Testis (tissue), 2 donors: ENCODE results near the gene SMG1.

Source experiments
- POLR2A ChIP-seq: fragments of 450-650 bp; IDR thresholded peaks from one replicate; pipeline ENCODE4 v1.6.1; 2017; ENCODE audit warnings: antibody characterized with exemption, mild to moderate bottlenecking, moderate library complexity
- TF ChIP-seq, protein P1 (sequence below), 3 experiments: fragments of 450-650 bp in 2 of 3; fragments of 200-600 bp in 1 of 3; sonication (generic) in 1 of 3; IDR thresholded peaks; one replicate each; pipeline ENCODE4 v1.5.1; 2016 to 2019; ENCODE audit warnings: antibody characterized with exemption in 3 of 3, mild to moderate bottlenecking in 2 of 3, moderate library complexity in 1 of 3

DNA sequence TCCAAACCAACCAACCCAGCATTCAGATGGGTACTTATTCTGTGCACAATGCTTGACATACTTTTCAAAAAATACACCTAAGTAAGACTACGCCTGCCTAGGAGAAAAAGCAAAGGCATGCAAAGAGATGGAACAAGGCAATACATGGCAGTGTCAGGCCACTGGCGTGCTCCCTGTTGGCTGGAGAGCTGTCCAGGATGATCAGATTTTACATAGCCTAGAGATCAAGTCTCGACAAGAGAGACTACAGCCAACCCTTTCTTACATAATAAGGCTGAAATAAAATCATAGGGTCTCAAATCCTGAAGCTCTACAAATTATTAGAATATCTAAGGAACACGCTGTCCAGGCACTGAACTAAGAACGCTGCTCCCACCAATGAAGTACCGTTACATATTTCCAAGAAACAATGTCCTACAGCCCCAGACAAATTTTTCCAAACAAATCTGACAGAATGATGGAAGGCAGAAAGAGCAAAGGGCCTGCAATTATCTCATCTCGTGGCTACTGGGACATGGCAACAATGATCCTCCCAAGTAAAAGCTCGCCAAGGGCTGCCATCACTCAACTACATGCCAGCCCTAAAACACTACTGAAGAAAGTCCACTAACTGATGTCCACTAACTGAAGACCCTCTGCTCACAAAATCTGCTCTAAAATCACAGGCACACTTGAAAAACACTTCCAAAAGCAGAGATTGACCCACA lies 141.1 kb downstream of the SMG1 start:
- TF ChIP-seq, protein P1, sequence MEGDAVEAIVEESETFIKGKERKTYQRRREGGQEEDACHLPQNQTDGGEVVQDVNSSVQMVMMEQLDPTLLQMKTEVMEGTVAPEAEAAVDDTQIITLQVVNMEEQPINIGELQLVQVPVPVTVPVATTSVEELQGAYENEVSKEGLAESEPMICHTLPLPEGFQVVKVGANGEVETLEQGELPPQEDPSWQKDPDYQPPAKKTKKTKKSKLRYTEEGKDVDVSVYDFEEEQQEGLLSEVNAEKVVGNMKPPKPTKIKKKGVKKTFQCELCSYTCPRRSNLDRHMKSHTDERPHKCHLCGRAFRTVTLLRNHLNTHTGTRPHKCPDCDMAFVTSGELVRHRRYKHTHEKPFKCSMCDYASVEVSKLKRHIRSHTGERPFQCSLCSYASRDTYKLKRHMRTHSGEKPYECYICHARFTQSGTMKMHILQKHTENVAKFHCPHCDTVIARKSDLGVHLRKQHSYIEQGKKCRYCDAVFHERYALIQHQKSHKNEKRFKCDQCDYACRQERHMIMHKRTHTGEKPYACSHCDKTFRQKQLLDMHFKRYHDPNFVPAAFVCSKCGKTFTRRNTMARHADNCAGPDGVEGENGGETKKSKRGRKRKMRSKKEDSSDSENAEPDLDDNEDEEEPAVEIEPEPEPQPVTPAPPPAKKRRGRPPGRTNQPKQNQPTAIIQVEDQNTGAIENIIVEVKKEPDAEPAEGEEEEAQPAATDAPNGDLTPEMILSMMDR (IDR thresholded peaks at IDR 0.05): no peak
- TF ChIP-seq POLR2A: no peak
